Stimulated activated effector memory CD8-positive, alpha-beta T cell treated with anti-CD3 and anti-CD28 coated beads, Interleukin-12 subunit alpha, Interleukin-12 subunit beta, amount 100 ng/mL, for 72 hours (primary cell): ENCODE measurements around the gene CHAC1.

Experiments
- ATAC-seq: fragments of 150-1000 bp; cut with Tn5 transposase; 2 replicates; pipeline ENCODE4 v1.10.0; 2021
- DNase-seq, 2 donors: peaks; one replicate each; pipeline ENCODE4 v3.0.0; 2021 to 2022; ENCODE audit warnings: low spot score in 2 of 2
- H3K27ac Mint-ChIP-seq: one replicate; pipeline ENCODE4 v1.8.0; 2022; ENCODE audit warnings: mild to moderate bottlenecking, mixed read lengths
- H3K36me3 Mint-ChIP-seq: one replicate; pipeline ENCODE4 v1.8.0; 2022; ENCODE audit warnings: mild to moderate bottlenecking, mixed read lengths
- H3K4me1 Mint-ChIP-seq: one replicate; pipeline ENCODE4 v1.8.0; 2022; ENCODE audit warnings: mixed read lengths
- H3K4me3 Mint-ChIP-seq: one replicate; pipeline ENCODE4 v1.8.0; 2022; ENCODE audit warnings: mild to moderate bottlenecking, mixed read lengths
- H3K9me3 Mint-ChIP-seq: one replicate; pipeline ENCODE4 v1.8.0; 2022; ENCODE audit warnings: mixed read lengths

Gene CHAC1

GRCh38 chr15:40952901-40953712 is at the start of gene CHAC1:
Gene CHAC1, plus strand, starts transcription at chr15:40953471. Its CDS starts 113 bp downstream, at chr15:40953584.
- DNase-seq (peak; percentile 88 to 98), ATAC-seq (peak; percentile 95)
- Mint-ChIP-seq H3K9me3 (no peaks in the 10 kb centered on the region), H3K36me3 (peaks cover 52% of the 10 kb centered on the region), H3K4me3 (peak within 1 kb of the TSS; percentile 85), H3K27ac (peak within 1 kb of the TSS; percentile 92), H3K4me1 (peaks cover 45% of the 10 kb centered on the region)

GRCh38 chr15:40904552-40905201 is 48.6 kb upstream of the CHAC1 start:
- Mint-ChIP-seq H3K4me1 (peaks cover 52% of the 10 kb centered on the region), H3K9me3 (no peaks in the 10 kb centered on the region), H3K4me3 (no peak overlapping the region), H3K36me3 (peaks cover 46% of the 10 kb centered on the region), H3K27ac (peak overlapping the region; percentile 65)
- DNase-seq (no peak), ATAC-seq (no peak)

GRCh38 chr15:40906091-40906990 is 46.9 kb upstream of the CHAC1 start:
- ATAC-seq (peak; percentile 87), DNase-seq (peak; percentile 76 to 91)
- H3K27ac Mint-ChIP-seq: peak overlapping the region; percentile 94
- H3K9me3 Mint-ChIP-seq: no peaks in the 10 kb centered on the region
- H3K4me1 Mint-ChIP-seq: peaks cover 44% of the 10 kb centered on the region
- peaks cover 37% of the 10 kb centered on the region for H3K36me3 Mint-ChIP-seq
- H3K4me3 Mint-ChIP-seq: peak overlapping the region; percentile 79

- Mint-ChIP-seq H3K4me1 (peaks cover 44% of the 10 kb centered on the region), H3K4me3 (peak overlapping the region; percentile 79), H3K9me3 (no peaks in the 10 kb centered on the region), H3K27ac (peak overlapping the region; percentile 94), H3K36me3 (peaks cover 29% of the 10 kb centered on the region)
- ATAC-seq: peak; percentile 33
- peak in 1 of 2 donors; percentile 76 for DNase-seq
Observed at GRCh38 chr15:40906991-40907802, 46.1 kb upstream of the CHAC1 start.

- Mint-ChIP-seq H3K4me1 (peaks cover 35% of the 10 kb centered on the region), H3K9me3 (no peaks in the 10 kb centered on the region), H3K36me3 (peaks cover 20% of the 10 kb centered on the region), H3K27ac (peak overlapping the region; percentile 94), H3K4me3 (peak overlapping the region; percentile 79)
- DNase-seq (no peak), ATAC-seq (no peak)
Observed at GRCh38 chr15:40908095-40908494, 45.2 kb upstream of the CHAC1 start.

- H3K36me3 Mint-ChIP-seq: peaks cover 1% of the 10 kb centered on the region
- peak overlapping the region; percentile 50 for H3K27ac Mint-ChIP-seq
- H3K4me3 Mint-ChIP-seq: no peak overlapping the region
- peaks cover 16% of the 10 kb centered on the region for H3K4me1 Mint-ChIP-seq
- DNase-seq (no peak), ATAC-seq (no peak)
- no peaks in the 10 kb centered on the region for H3K9me3 Mint-ChIP-seq
Observed at GRCh38 chr15:40909662-40910630, 43.3 kb upstream of the CHAC1 start.

- H3K36me3 Mint-ChIP-seq: no peaks in the 10 kb centered on the region
- H3K4me1 Mint-ChIP-seq: peaks cover 16% of the 10 kb centered on the region
- H3K27ac Mint-ChIP-seq: peak overlapping the region; percentile 8
- no peak for ATAC-seq
- no peak for DNase-seq
- H3K4me3 Mint-ChIP-seq: no peak overlapping the region
- H3K9me3 Mint-ChIP-seq: no peaks in the 10 kb centered on the region
Observed at GRCh38 chr15:40911141-40911540, 42.1 kb upstream of the CHAC1 start.

- Mint-ChIP-seq H3K4me3 (no peak overlapping the region), H3K4me1 (peaks cover 16% of the 10 kb centered on the region), H3K27ac (peak overlapping the region; percentile 8), H3K36me3 (no peaks in the 10 kb centered on the region), H3K9me3 (no peaks in the 10 kb centered on the region)
- DNase-seq (no peak), ATAC-seq (no peak)
Observed at GRCh38 chr15:40911693-40912092, 41.6 kb upstream of the CHAC1 start.

- Mint-ChIP-seq H3K4me1 (peaks cover 10% of the 10 kb centered on the region), H3K36me3 (no peaks in the 10 kb centered on the region), H3K27ac (no peak overlapping the region), H3K4me3 (no peak overlapping the region), H3K9me3 (no peaks in the 10 kb centered on the region)
- ATAC-seq: no peak
- DNase-seq: no peak
Observed at GRCh38 chr15:40912478-40912877, 40.8 kb upstream of the CHAC1 start.

GRCh38 chr15:40914013-40914412 is 39.3 kb upstream of the CHAC1 start:
- H3K4me1 Mint-ChIP-seq: no peaks in the 10 kb centered on the region
- ATAC-seq (no peak), DNase-seq (no peak)
- H3K27ac Mint-ChIP-seq: peak overlapping the region; percentile 26
- H3K36me3 Mint-ChIP-seq: no peaks in the 10 kb centered on the region
- H3K4me3 Mint-ChIP-seq: no peak overlapping the region
- no peaks in the 10 kb centered on the region for H3K9me3 Mint-ChIP-seq

- Mint-ChIP-seq H3K9me3 (no peaks in the 10 kb centered on the region), H3K4me3 (no peak overlapping the region), H3K36me3 (no peaks in the 10 kb centered on the region), H3K27ac (peak overlapping the region; percentile 26), H3K4me1 (no peaks in the 10 kb centered on the region)
- DNase-seq (no peak), ATAC-seq (no peak)
Observed at GRCh38 chr15:40914486-40914885, 38.8 kb upstream of the CHAC1 start.

- no peak overlapping the region for H3K27ac Mint-ChIP-seq
- no peak overlapping the region for H3K4me3 Mint-ChIP-seq
- H3K36me3 Mint-ChIP-seq: no peaks in the 10 kb centered on the region
- no peaks in the 10 kb centered on the region for H3K4me1 Mint-ChIP-seq
- DNase-seq (no peak), ATAC-seq (no peak)
- no peaks in the 10 kb centered on the region for H3K9me3 Mint-ChIP-seq
Observed at GRCh38 chr15:40915116-40915661, 38.1 kb upstream of the CHAC1 start.

GRCh38 chr15:40915679-40916078 is 37.6 kb upstream of the CHAC1 start:
- no peak overlapping the region for H3K4me3 Mint-ChIP-seq
- no peaks in the 10 kb centered on the region for H3K4me1 Mint-ChIP-seq
- H3K36me3 Mint-ChIP-seq: no peaks in the 10 kb centered on the region
- H3K9me3 Mint-ChIP-seq: no peaks in the 10 kb centered on the region
- ATAC-seq: no peak
- no peak overlapping the region for H3K27ac Mint-ChIP-seq
- no peak for DNase-seq
